A673 (cell line): ENCODE results near the gene SSBP2.

ENCODE experiments used
- CTCF ChIP-seq: fragments of 300-800, 200-600 bp; sonication (generic); conservative IDR thresholded peaks from 2 replicates; pipeline ENCODE4 v1.5.1; 2017; ENCODE audit warnings: low read depth, mild to moderate bottlenecking, antibody characterized with exemption, low read length, moderate library complexity, mixed read lengths
- EZH2 ChIP-seq: fragments of 200-600 bp; sonication (generic); IDR thresholded peaks from 2 replicates; pipeline ENCODE4 v1.6.1; 2017; ENCODE audit warnings: borderline replicate concordance, low read depth, mild to moderate bottlenecking, mixed read lengths, antibody characterized with exemption, low read length; ENCODE audit not compliant: poor library complexity, severe bottlenecking

DNA sequence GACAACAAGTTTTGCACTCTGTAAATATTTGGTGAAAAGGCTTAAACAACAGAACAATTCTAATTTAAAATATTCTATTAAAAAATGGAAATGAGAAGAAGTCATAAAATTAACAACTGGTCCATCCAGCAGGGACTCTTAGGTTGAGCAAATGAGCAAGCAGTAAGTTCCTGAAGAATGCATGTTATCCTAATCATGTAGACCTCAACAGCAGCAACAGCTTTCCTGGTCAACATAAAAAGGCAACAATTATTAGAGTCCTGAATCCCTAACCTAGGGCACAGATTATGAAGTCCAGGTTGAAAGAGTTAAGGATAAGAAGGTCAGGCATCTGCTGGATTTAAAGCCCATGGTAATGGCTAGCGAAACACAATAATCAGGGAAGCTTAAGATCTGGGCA is 120.9 kb downstream of the SSBP2 start:
- no peak for TF ChIP-seq CTCF
- no peak for TF ChIP-seq EZH2
